Measurements from ENCODE around the gene ST3GAL2.
"Not testable (repeated sequence)": the region's sequence is repeated elsewhere in the genome, so short reads cannot be mapped to it uniquely, and the experiment has no call there.

The ST3GAL2 gene

DNA sequence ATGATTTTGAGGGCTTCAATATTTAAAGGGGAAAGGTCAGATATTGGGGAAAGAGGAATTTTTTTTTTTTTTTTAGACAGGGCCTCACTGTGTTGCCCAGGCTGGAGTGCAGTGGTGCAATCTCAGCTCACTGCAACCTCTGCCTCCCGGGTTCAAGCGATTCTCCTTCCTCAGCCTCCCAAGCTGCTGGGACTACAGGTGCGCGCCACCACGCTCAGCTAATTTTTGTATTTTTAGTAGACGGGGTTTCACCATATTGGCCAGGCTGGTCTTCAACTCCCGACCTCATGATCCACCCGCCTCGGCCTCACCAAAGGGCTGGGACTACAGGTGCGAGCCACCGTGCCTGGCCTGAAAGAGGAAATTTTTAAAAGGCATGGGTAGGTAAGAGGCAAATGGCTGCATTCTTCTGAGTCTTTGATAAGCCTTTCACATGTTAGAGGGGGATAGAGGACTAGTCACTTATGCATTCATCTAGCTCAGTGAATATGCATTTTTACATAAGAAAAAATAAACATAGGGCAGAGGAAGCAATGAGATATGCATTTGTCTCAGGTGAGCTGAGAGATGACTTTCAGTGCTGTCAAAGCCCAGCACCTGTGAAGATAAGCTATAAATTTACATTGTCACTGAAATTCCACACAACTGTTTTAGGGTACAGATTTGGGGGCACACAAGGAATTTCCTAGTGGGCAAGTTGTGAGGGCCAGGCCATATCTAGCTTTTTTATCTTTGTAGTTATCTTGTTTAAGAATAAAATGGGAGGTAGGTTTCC, 14.4 kb upstream of the ST3GAL2 start:
- H3K4me1 Mint-ChIP-seq, result peaks cover 21% of the 10 kb centered on the region
- TF ChIP-seq, protein P1, sequence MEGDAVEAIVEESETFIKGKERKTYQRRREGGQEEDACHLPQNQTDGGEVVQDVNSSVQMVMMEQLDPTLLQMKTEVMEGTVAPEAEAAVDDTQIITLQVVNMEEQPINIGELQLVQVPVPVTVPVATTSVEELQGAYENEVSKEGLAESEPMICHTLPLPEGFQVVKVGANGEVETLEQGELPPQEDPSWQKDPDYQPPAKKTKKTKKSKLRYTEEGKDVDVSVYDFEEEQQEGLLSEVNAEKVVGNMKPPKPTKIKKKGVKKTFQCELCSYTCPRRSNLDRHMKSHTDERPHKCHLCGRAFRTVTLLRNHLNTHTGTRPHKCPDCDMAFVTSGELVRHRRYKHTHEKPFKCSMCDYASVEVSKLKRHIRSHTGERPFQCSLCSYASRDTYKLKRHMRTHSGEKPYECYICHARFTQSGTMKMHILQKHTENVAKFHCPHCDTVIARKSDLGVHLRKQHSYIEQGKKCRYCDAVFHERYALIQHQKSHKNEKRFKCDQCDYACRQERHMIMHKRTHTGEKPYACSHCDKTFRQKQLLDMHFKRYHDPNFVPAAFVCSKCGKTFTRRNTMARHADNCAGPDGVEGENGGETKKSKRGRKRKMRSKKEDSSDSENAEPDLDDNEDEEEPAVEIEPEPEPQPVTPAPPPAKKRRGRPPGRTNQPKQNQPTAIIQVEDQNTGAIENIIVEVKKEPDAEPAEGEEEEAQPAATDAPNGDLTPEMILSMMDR (IDR thresholded peaks at IDR 0.05), result no peak
- H3K27me3 Mint-ChIP-seq (ENCODE audit: low read depth, poor library complexity), result peaks cover 5% of the 10 kb centered on the region
- DNase-seq, result no peak
- H3K4me3 Mint-ChIP-seq, result peak overlapping the region; percentile 88
- no peaks in the 10 kb centered on the region for H3K9me3 Mint-ChIP-seq
- H3K27ac Mint-ChIP-seq, result no peak overlapping the region
- no peaks in the 10 kb centered on the region for H3K36me3 Mint-ChIP-seq (ENCODE audit: low read depth)

- H3K27ac Mint-ChIP-seq; DNase-seq; H3K9me3 Mint-ChIP-seq; H3K4me3 Mint-ChIP-seq; H3K27me3 Mint-ChIP-seq (ENCODE audit: low read depth, poor library complexity); H3K36me3 Mint-ChIP-seq (ENCODE audit: low read depth): not testable (repeated sequence)
- H3K4me1 Mint-ChIP-seq, result peaks cover 21% of the 10 kb centered on the region
Observed at GRCh38 chr16:70451004-70451340, 12.1 kb upstream of the ST3GAL2 start.

DNA sequence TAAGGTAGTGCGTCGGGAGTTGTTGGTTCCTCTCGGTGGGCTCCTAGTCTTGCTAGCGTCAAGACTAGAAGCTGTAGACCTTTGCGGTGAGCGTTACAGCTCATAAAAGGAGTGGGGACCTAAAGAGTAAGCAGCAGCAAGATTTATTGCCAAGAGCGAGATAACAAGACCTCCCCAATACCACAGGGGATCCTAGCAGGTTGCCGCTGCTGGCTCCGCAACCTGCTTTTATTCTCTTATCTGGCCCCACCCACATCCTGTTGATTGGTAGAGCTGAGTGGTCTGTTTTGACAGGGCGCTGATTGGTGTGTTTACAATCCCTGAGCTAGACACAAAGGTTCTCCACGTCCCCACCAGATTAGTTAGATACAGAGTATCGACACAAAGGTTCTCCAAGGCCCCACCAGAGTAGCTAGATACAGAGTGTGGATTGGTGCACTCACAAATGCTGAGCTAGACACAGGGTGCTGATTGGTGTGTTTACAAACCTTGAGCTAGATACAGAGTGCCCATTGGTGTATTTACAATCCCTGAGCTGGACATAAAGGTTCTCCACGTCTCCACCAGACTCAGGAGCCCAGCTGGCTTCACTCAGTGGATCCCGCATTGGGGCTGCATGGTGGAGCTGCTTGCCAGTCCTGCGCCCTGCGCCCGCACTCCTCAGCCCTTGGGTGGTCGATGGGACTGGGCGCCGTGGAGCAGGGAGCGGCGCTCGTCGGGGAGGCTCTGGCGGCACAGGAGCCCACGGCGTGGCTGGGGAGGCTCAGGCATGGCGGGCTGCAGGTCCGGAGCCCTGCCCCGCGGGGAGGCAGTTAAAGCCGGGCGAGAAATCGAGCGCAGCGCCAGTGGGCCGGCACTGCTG, 11.5 kb upstream of the ST3GAL2 start:
- not testable (repeated sequence) for DNase-seq; H3K36me3 Mint-ChIP-seq (ENCODE audit: low read depth); H3K27me3 Mint-ChIP-seq (ENCODE audit: low read depth, poor library complexity); H3K4me3 Mint-ChIP-seq; H3K9me3 Mint-ChIP-seq
- peak overlapping the region; percentile 57 for H3K27ac Mint-ChIP-seq
- H3K4me1 Mint-ChIP-seq, result peaks cover 21% of the 10 kb centered on the region

DNA sequence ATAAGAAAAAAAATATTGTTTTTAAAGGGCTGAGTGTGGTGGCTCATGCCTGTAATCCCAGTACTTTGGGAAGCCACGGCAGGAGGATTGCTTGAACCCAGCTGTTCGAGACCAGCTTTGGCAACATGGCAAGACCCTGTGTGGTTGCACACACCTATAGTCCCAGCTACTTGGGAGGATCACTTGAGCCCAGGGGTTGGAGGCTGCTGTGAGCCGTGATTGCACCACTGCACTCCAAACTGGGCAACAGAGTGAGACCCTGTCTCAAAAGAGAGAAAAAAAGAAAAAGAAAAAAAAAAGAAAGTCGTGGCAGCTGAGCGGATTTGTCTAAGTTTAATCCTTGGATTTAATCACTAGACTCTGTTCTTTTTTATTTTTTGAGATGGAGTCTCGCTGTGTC, 9.2 kb upstream of the ST3GAL2 start:
- Mint-ChIP-seq H3K9me3 (no peaks in the 10 kb centered on the region), H3K27me3 (ENCODE audit: low read depth, poor library complexity) (peaks cover 4% of the 10 kb centered on the region), H3K4me3 (no peak overlapping the region), H3K27ac (no peak overlapping the region), H3K36me3 (ENCODE audit: low read depth) (no peaks in the 10 kb centered on the region), H3K4me1 (peaks cover 9% of the 10 kb centered on the region)
- TF ChIP-seq, protein P1 (IDR thresholded peaks at IDR 0.05), result no peak
- DNase-seq, result no peak

GRCh38 chr16:70444249-70445063, 5.6 kb upstream of the ST3GAL2 start:
- DNase-seq, result no peak
- Mint-ChIP-seq H3K4me3 (no peak overlapping the region), H3K27ac (no peak overlapping the region), H3K9me3 (no peaks in the 10 kb centered on the region), H3K4me1 (peaks cover 27% of the 10 kb centered on the region), H3K36me3 (ENCODE audit: low read depth) (no peaks in the 10 kb centered on the region), H3K27me3 (ENCODE audit: low read depth, poor library complexity) (peaks cover 4% of the 10 kb centered on the region)
- TF ChIP-seq, protein P1 (IDR thresholded peaks at IDR 0.05), result no peak

GRCh38 chr16:70442344-70442743, 3.4 kb upstream of the ST3GAL2 start:
- H3K27me3 Mint-ChIP-seq (ENCODE audit: low read depth, poor library complexity), result peaks cover 4% of the 10 kb centered on the region
- H3K4me3 Mint-ChIP-seq, result no peak overlapping the region
- H3K27ac Mint-ChIP-seq, result no peak overlapping the region
- peaks cover 37% of the 10 kb centered on the region for H3K4me1 Mint-ChIP-seq
- H3K36me3 Mint-ChIP-seq (ENCODE audit: low read depth), result no peaks in the 10 kb centered on the region
- no peaks in the 10 kb centered on the region for H3K9me3 Mint-ChIP-seq
- TF ChIP-seq, protein P1 (IDR thresholded peaks at IDR 0.05), result no peak
- no peak for DNase-seq
